IMR-90 (cell line): Measurements from ENCODE around the gene CDK5R2. TPM values are rescaled to one million over a fixed set of nuclear protein-coding genes. Genes with fewer than 3 reads are reported as not detected.

Experiments
- ATAC-seq: fragments of 200-7000 bp; cut with Tn5 transposase; 2 replicates; pipeline ENCODE4 v1.9.1; 2020; ENCODE audit warnings: low read depth, mild to moderate bottlenecking, moderate library complexity
- BruUV-seq: library from RNA; stranded (reverse); fragments of 400-500 nt; replicated peaks from 2 replicates; lab custom pipeline; 2021; lab: Mats Ljungman, UMichigan
- CTCF ChIA-PET: fragments of 300-600 bp; formaldehyde crosslinking; extraction: SDS; loops from one replicate; lab custom pipeline; 2021; ENCODE audit warnings: antibody characterized with exemption; lab: Yijun Ruan, JAX
- POLR2A ChIA-PET: fragments of 300-600 bp; sonication (Branson Sonifier 250); formaldehyde crosslinking; loops from one replicate; lab custom pipeline; 2022; ENCODE audit warnings: antibody characterized with exemption; ENCODE audit not compliant: unreplicated experiment; lab: Charles Lee
- DNase-seq: peaks from one replicate; pipeline ENCODE4 v3.0.0; 2013
- H2AFZ ChIP-seq: replicated peaks from 2 replicates; pipeline ENCODE3; 2013; ENCODE audit warnings: low read length, mild to moderate bottlenecking; ENCODE audit not compliant: poor library complexity
- H2AK5ac ChIP-seq: 2 replicates; pipeline ENCODE4 v1.6.1; 2013; ENCODE audit warnings: low read depth, low read length, inconsistent platforms
- H2AK9ac ChIP-seq: replicated peaks from 2 replicates; pipeline ENCODE3; 2013; ENCODE audit warnings: mild to moderate bottlenecking, low read depth, low read length, moderate library complexity; ENCODE audit not compliant: poor library complexity
- H2BK120ac ChIP-seq: 2 replicates; pipeline ENCODE4 v1.6.1; 2013; ENCODE audit warnings: low read depth, low read length, inconsistent platforms
- H2BK15ac ChIP-seq: 3 replicates; pipeline ENCODE4 v1.6.1; 2013; ENCODE audit warnings: low read depth, low read length, inconsistent platforms
- H2BK20ac ChIP-seq: 2 replicates; pipeline ENCODE4 v1.6.1; 2013; ENCODE audit warnings: low read depth, mild to moderate bottlenecking, inconsistent platforms, low read length, moderate library complexity
- H2BK5ac ChIP-seq: 2 replicates; pipeline ENCODE4 v1.6.1; 2013; ENCODE audit warnings: mild to moderate bottlenecking, low read depth, low read length, inconsistent platforms; ENCODE audit not compliant: poor library complexity, severe bottlenecking
- H3K14ac ChIP-seq: replicated peaks from 2 replicates; pipeline ENCODE4 v1.6.1; 2013; ENCODE audit warnings: low read depth, low read length, inconsistent platforms
- H3K18ac ChIP-seq: 2 replicates; pipeline ENCODE4 v1.6.1; 2013; ENCODE audit warnings: low read depth, low read length, control low read depth
- H3K23ac ChIP-seq: 2 replicates; pipeline ENCODE4 v1.6.1; 2013; ENCODE audit warnings: low read depth, low read length, inconsistent platforms
- H3K27ac ChIP-seq: 2 replicates; pipeline ENCODE4 v1.5.1; 2013; ENCODE audit warnings: mild to moderate bottlenecking, control low read depth, low read length; ENCODE audit not compliant: insufficient read depth
- H3K27me3 ChIP-seq: 2 replicates; pipeline ENCODE4 v1.6.1; 2013; ENCODE audit warnings: low read length; ENCODE audit not compliant: control insufficient read depth, insufficient read depth
- H3K36me3 ChIP-seq: 2 replicates; pipeline ENCODE4 v1.6.1; 2013; ENCODE audit warnings: low read length, mixed read lengths; ENCODE audit not compliant: control insufficient read depth, insufficient read depth
- H3K4ac ChIP-seq: 2 replicates; pipeline ENCODE4 v1.6.1; 2013; ENCODE audit warnings: low read depth, low read length, inconsistent platforms
- H3K4me1 ChIP-seq: 2 replicates; pipeline ENCODE4 v1.6.1; 2013; ENCODE audit warnings: low read length, mixed read lengths; ENCODE audit not compliant: control insufficient read depth, insufficient read depth
- H3K4me2 ChIP-seq: 2 replicates; pipeline ENCODE4 v1.6.1; 2013; ENCODE audit warnings: low read depth, mild to moderate bottlenecking, control low read depth, low read length, moderate library complexity
- H3K4me3 ChIP-seq: 2 replicates; pipeline ENCODE4 v1.5.1; 2013; ENCODE audit warnings: low read depth, mild to moderate bottlenecking, control low read depth, low read length, moderate library complexity; ENCODE audit not compliant: insufficient read depth
- H3K56ac ChIP-seq: 2 replicates; pipeline ENCODE4 v1.6.1; 2013; ENCODE audit warnings: low read length, inconsistent platforms; ENCODE audit not compliant: insufficient read depth; ENCODE audit errors: extremely low read depth
- H3K79me1 ChIP-seq, 2 experiments: 2 replicates each; pipeline ENCODE4 v1.6.1; 2013; ENCODE audit warnings: low read length in 2 of 2, inconsistent platforms in 1 of 2, low read depth in 1 of 2
- H3K9ac ChIP-seq: 2 replicates; pipeline ENCODE4 v1.6.1; 2013; ENCODE audit warnings: low read depth, low read length, control low read depth
- H3K9me1 ChIP-seq: 2 replicates; pipeline ENCODE4 v1.6.1; 2013; ENCODE audit warnings: low read length, inconsistent platforms; ENCODE audit not compliant: insufficient read depth
- H3K9me3 ChIP-seq: 2 replicates; pipeline ENCODE4 v1.6.1; 2013; ENCODE audit warnings: low read length; ENCODE audit not compliant: control insufficient read depth, insufficient read depth
- H4K20me1 ChIP-seq: 2 replicates; pipeline ENCODE4 v1.6.1; 2013; ENCODE audit warnings: low read length, inconsistent platforms; ENCODE audit not compliant: insufficient read depth
- H4K5ac ChIP-seq: 2 replicates; pipeline ENCODE4 v1.6.1; 2013; ENCODE audit warnings: mild to moderate bottlenecking, low read depth, low read length, control low read depth
- H4K8ac ChIP-seq, 2 experiments: 2 replicates each; pipeline ENCODE4 v1.6.1; 2013; ENCODE audit warnings: low read depth in 2 of 2, low read length in 2 of 2, control low read depth in 1 of 2, inconsistent platforms in 1 of 2
- H4K91ac ChIP-seq: 2 replicates; pipeline ENCODE4 v1.6.1; 2013; ENCODE audit warnings: low read depth, low read length, inconsistent platforms; ENCODE audit not compliant: insufficient read depth
- BHLHE40 ChIP-seq: fragments of 150-350 bp; IDR thresholded peaks from 2 replicates; pipeline ENCODE4 v1.6.1; 2016; ENCODE audit warnings: mild to moderate bottlenecking, low read depth, low read length
- FOS ChIP-seq: fragments of 150-350 bp; IDR thresholded peaks from 2 replicates; pipeline ENCODE4 v1.6.1; 2016; ENCODE audit warnings: low read depth, low read length
- MXI1 ChIP-seq: IDR thresholded peaks from 2 replicates; pipeline ENCODE4 v1.6.1; 2012; ENCODE audit warnings: low read depth, mild to moderate bottlenecking, low read length, moderate library complexity, borderline replicate concordance
- POLR2A ChIP-seq: IDR thresholded peaks from 2 replicates; pipeline ENCODE4 v1.6.1; 2012; ENCODE audit warnings: mild to moderate bottlenecking, low read depth, low read length
- RAD21 ChIP-seq: IDR thresholded peaks from 2 replicates; pipeline ENCODE4 v1.6.1; 2012; ENCODE audit warnings: low read length, improper control_type of control experiment
- USF2 ChIP-seq: fragments of 150-350 bp; IDR thresholded peaks from 2 replicates; pipeline ENCODE4 v1.6.1; 2017; ENCODE audit warnings: mild to moderate bottlenecking, antibody characterized with exemption, low read length, low read depth
- WGBS, 2 experiments: methylation state at CpG; one replicate each; pipeline versions ENCODE4 v1.1.5 to v1.1.7; 2013; ENCODE audit warnings: missing lambda C conversion rate in 2 of 2; ENCODE audit not compliant: insufficient read length in 1 of 2; ENCODE audit errors: extremely low coverage in 2 of 2; 5-methylcytosine and 5-hydroxymethylcytosine counted together
- dilution Hi-C: fragments of 300-500 bp; cut with HindIII; formaldehyde crosslinking; loops from one replicate; pipeline ENCODE4 v1.14.3; 2018; ENCODE audit warnings: low sequenced_read_pairs; ENCODE audit not compliant: unreplicated experiment
- in situ Hi-C: fragments of 300-500 bp; cut with MboI; formaldehyde crosslinking; loops from 3 replicates; pipeline ENCODE4 v1.14.3; 2019; ENCODE audit warnings: low sequenced_read_pairs, inconsistent platforms, mixed read lengths
- intact Hi-C: fragments of 100-400 bp; cut with micrococcal nuclease; formaldehyde crosslinking; loops from 2 replicates; pipeline ENCODE4 v1.10.0; 2022
- polyA plus RNA-seq, 3 experiments: library from polyadenylated mRNA; depleted of rRNA; stranded (reverse); fragments of >200 nt; gene quantifications; 2 replicates each; pipeline ENCODE4 v1.2.3, GENCODE V29; 2012; ENCODE audit warnings: low replicate concordance in 1 of 3
- total RNA-seq: library from RNA; depleted of rRNA; stranded (reverse); fragments of >200 nt; gene quantifications from 2 replicates; pipeline ENCODE4 v1.2.3, GENCODE V29; 2012

The CDK5R2 gene
- total and polyA plus RNA-seq, 2 of the 4 experiments (the other 2 are of a cell fraction): not detected

- Histone ChIP-seq H3K56ac (no peak overlapping the region), H4K8ac (no peak overlapping the region), H2BK15ac (no peak overlapping the region), H2AK5ac (no peak overlapping the region), H3K27me3 (peaks cover 85% of the 10 kb centered on the region), H3K23ac (no peak overlapping the region), H3K4me1 (no peaks in the 10 kb centered on the region; the same call in 1 of the 2 replicates), H4K5ac (no peak overlapping the region), H3K27ac (no peak overlapping the region), H2AFZ (no peak overlapping the region), H3K4me3 (no peak overlapping the region), H3K4me2 (no peak overlapping the region), H3K9ac (no peak overlapping the region), H3K14ac (no peak overlapping the region), H3K18ac (no peak overlapping the region), H3K9me1 (no peaks in the 10 kb centered on the region), H4K20me1 (no peaks in the 10 kb centered on the region; the same call in 1 of the 2 replicates), H2BK120ac (no peak overlapping the region), H3K79me1 (no peaks in the 10 kb centered on the region), H3K9me3 (no peaks in the 10 kb centered on the region; the same call in 1 of the 2 replicates), H2BK20ac (no peak overlapping the region), H3K36me3 (no peaks in the 10 kb centered on the region), H4K91ac (no peak overlapping the region), H3K4ac (no peak overlapping the region), H2BK5ac (no peak overlapping the region), H2AK9ac (no peak overlapping the region)
- intact Hi-C loops: no loop called here
- in situ Hi-C loops: no loop called here
- ChIA-PET POLR2A (interaction anchor here (0.6 kb wide), 1 partner anchor 381 kb away, joined by 3 read pairs; no protein-coding TSS in a partner anchor), CTCF (no interaction called here)
- no CpG with 5 or more reads among the region's 12 CpGs for WGBS, 2 experiments
- ATAC-seq (no peak), DNase-seq (no peak)
- dilution Hi-C loops: no loop called here
- no peak for TF ChIP-seq RAD21
- TF ChIP-seq BHLHE40: no peak
- TF ChIP-seq USF2: no peak
- TF ChIP-seq FOS: no peak
- TF ChIP-seq MXI1: no peak
- no peak for TF ChIP-seq POLR2A
- BruUV-seq: no TSS peak
Measured at GRCh38 chr2:218998414-218999002, 39.0 kb downstream of the CDK5R2 start.
